Activated CD8-positive, alpha-beta memory T cell treated with anti-CD3 and anti-CD28 coated beads for 24 hours (primary cell): ENCODE data around the gene WDR81.
"Not testable (repeated sequence)": the region's sequence is repeated elsewhere in the genome, so short reads cannot be mapped to it uniquely, and the experiment has no call there.

Experiments
- DNase-seq: peaks from one replicate; pipeline ENCODE4 v3.0.0-alpha.2; 2020

The WDR81 gene

GRCh38 chr17:1732241-1732832 lies 7.8 kb downstream of the WDR81 start:
- no peak for DNase-seq

- no peak for DNase-seq
Measured at GRCh38 chr17:1732833-1733321, 8.4 kb downstream of the WDR81 start.

- DNase-seq = no peak
Measured at GRCh38 chr17:1733759-1734158, 9.3 kb downstream of the WDR81 start.

DNA sequence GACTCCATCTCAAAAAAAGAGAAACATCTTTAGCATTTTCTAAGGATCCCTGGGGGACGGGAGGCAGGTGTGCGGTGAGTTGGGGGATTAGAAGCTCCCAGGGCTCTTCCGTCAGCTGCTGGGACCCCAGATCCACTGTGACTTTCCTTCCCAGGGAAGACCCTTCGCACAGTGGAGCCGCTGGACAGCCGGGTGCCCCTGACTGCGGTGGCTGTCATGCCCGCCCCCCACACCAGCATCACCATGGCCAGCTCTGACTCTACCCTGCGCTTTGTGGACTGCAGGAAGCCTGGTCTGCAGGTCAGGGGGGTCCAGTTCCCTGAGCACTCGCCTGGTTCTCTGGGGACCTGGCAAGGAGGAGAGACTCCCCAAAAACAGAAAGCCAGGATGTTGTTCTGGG lies 10.9 kb downstream of the WDR81 start:
- no peak for DNase-seq

- DNase-seq = no peak
Measured at GRCh38 chr17:1735834-1736347, 11.4 kb downstream of the WDR81 start.

DNA sequence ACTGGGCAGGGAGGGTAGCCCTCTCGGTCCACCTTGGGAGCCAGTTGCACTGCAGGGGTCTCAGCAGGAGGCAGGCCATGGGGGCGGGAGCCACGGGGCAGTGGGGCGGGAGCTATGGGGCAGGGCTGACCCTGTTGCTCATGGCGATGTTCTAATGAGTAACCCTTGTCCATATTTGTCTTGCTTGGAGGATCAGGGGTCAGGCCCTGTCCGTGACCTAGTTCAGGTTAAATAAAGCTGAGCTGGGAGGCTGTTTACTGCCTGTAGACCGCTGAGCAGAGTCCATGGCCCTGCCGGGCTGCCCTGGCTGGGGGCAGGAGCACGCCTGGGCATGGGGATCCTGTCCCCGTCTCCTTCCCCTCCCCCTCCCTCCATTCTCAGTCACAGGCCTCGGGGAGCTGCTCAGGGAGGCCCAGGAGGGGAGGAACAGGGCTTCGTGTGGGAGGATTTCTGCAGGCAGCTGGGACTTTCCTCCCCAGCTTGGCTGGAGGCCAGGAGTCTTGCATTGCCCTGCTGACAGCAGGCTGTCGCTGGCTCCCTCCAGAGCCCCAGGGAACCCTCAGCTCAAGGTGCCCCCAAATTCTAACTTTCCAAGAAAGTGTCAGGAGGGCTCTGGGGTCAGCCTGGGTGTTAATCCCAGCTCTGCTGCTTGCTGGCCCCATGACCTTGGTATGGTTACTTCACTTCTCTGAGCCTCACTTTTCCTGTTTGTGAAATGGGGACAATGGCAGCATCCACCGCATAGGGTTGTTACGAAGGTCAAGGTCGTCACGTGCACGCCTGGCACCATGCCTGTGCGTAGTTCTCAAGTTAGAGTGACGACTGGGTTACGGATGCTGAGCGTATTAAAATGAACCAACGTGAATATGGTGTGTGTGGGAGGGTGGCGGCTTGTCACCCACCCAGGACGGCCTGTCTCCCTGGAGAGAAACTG lies 12.1 kb downstream of the WDR81 start:
- DNase-seq = no peak

DNA sequence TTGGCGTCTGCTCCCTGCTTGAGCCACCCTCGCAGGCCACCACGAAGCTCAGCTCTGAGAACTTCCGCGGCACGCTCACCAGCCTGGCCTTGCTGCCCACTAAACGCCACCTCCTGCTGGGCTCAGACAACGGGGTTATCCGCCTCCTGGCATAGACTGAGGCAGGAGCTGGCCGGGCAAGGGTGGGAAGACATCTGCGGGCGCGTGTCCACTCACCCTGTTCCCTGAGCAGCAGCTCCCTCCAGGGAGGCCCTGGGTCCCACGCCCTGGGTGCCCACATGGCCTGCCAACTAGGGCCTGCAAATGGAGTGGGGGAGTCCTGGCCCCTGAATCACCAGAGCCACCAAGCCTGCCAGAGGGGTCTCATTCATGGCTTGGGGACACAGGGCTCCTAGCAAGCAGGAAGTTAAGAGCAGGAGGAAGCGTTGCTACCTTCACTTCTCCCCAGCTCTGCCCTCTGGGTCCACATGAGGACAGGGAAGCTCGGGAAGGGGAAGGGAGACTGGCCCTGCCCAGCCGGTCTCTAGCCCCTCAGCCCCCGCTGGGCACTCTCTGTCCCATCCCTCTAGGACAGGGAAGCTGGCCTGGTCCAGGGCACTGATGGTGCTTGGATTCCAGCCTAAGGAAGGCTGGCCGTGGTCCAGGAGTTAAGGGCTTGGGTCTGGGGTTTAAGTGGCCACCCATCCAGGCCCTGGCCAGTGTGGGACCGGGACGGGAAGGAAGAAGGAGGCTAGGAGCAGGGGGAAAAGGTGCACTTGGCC lies 13.2 kb downstream of the WDR81 start:
- no peak for DNase-seq

- DNase-seq = not testable (repeated sequence)
Measured at GRCh38 chr17:1741899-1742298, 17.4 kb downstream of the WDR81 start.

GRCh38 chr17:1742371-1743087 lies 18.0 kb downstream of the WDR81 start, which contains the start of gene SERPINF2:
Gene SERPINF2, plus strand, starts transcription at chr17:1742871. Its CDS starts 2,125 bp downstream, at chr17:1744996.
- no peak for DNase-seq

DNA sequence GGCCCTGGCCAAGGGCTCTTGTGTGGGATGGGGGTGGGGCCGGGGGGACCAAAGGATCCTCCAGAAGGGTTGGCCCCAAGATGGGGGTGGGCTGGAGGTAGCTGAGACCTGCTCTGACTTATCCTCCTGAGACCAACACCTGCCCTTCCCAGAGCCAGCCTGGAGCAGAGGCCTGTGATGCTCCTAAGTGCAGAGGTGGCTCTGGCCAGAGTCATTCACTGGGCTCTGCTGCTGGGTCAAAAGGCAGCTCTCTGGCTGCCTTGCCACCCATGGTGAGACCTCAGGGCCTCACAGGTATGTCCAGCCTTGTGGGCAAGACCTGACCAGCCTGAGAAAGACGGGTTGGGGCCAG lies 18.6 kb downstream of the WDR81 start:
- DNase-seq = no peak

- DNase-seq = no peak
Measured at GRCh38 chr17:1744551-1745512, 20.3 kb downstream of the WDR81 start.

DNA sequence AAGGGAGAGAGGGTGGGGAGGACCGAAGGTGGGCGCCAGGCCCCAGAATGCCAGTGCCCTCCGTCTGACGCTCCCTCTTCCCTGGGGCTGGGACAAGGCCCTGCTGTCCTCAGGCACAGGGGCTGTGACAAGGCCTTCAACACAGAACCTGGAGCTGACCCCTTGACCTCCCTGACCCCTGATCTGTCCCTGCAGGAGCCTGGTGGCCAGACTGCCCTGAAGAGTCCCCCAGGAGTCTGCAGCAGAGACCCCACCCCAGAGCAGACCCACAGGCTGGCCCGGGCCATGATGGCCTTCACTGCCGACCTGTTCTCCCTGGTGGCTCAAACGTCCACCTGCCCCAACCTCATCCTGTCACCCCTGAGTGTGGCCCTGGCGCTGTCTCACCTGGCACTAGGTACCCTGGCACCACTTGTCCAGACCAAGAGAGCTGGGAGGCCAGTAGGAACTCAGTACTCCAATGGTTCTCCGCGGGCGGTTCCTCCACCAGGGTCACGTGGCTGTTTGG lies 21.1 kb downstream of the WDR81 start:
- DNase-seq = no peak

DNA sequence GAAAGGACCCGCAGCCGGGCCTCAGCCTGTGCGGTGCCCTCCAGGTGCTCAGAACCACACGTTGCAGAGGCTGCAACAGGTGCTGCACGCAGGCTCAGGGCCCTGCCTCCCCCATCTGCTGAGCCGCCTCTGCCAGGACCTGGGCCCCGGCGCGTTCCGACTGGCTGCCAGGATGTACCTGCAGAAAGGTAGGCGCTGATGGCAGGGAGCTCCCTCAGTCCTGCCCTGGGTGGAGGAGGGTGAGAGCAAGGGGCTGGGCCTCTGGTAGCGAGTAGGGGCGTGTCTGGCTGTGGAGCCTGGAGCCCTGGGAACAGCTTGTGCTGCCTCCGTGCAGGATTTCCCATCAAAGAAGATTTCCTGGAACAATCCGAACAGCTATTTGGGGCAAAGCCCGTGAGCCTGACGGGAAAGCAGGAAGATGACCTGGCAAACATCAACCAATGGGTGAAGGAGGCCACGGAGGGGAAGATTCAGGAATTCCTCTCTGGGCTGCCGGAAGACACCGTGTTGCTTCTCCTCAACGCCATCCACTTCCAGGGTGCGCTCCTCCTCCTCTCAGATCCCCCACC lies 22.6 kb downstream of the WDR81 start:
- no peak for DNase-seq

DNA sequence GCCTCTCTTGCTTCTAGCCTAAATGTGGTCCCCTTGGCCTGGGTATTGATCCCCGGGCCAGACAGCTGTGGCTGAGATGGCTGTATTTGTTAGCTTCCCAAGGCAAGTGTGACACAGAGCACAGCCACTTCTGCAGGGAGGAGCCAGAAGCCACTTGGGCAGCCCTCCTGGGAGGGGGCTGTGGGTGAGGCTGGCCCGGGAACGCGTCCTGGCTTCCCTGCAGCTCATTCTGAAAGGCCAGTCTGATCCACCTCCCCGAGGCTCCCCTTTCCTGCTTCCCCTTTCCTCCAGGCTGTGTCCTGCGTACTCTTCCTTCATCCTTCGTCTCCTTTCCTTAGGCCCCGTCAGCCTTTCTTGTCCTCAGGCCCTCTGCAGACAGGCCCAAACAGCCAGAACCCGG lies 26.1 kb downstream of the WDR81 start:
- no peak for DNase-seq

DNA sequence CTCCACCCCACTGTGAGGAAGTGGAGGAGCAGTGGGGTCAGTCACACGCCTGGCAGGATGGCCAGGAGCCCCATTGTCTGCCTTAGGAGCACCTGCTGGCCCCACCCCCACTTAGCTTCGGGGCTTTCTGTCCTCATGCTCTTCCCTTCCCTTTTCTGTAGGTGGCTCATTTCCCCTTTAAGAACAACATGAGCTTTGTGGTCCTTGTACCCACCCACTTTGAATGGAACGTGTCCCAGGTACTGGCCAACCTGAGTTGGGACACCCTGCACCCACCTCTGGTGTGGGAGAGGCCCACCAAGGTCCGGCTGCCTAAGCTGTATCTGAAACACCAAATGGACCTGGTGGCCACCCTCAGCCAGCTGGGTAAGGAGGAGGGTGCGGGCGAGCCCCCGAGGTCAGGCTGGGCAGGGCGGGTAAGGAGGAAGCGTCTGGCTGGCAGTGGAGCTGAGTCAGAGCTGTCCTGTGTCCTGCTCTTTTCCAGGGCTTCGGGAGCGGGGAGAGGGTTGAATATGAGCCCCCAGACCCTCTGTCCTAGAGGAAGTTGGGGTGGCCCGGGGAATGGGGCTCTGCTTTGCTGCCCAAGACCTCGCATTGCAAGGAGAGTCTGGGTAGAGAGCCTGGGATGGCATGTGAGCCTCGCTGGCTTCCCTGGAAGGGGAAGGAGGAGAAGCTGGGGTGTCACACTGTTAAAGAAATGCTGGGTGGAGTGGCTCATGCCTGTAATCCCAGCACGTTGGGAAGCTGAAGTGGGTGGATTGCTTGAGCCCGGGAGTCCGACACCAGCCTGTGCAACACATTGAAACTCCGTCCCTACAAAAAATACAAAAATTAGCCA lies 28.1 kb downstream of the WDR81 start:
- no peak for DNase-seq

DNA sequence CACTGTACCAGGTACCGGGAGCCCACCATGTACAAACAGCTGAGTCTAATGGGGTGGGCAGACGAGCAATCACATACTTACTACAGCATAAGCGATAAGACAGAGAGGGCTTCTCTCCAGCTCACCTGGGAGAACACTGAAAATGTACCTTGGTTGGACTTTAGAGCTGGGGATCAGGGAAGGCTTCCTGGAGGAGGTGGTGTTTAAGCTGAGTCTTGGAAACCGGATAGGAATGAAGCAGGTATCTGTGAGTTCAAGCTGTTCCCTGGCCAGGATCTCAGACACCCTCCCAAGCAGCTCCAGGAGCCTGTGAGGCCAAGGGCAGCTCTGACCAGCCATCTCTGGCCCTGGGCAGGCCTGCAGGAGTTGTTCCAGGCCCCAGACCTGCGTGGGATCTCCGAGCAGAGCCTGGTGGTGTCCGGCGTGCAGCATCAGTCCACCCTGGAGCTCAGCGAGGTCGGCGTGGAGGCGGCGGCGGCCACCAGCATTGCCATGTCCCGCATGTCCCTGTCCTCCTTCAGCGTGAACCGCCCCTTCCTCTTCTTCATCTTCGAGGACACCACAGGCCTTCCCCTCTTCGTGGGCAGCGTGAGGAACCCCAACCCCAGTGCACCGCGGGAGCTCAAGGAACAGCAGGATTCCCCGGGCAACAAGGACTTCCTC lies 29.4 kb downstream of the WDR81 start:
- DNase-seq = no peak

DNA sequence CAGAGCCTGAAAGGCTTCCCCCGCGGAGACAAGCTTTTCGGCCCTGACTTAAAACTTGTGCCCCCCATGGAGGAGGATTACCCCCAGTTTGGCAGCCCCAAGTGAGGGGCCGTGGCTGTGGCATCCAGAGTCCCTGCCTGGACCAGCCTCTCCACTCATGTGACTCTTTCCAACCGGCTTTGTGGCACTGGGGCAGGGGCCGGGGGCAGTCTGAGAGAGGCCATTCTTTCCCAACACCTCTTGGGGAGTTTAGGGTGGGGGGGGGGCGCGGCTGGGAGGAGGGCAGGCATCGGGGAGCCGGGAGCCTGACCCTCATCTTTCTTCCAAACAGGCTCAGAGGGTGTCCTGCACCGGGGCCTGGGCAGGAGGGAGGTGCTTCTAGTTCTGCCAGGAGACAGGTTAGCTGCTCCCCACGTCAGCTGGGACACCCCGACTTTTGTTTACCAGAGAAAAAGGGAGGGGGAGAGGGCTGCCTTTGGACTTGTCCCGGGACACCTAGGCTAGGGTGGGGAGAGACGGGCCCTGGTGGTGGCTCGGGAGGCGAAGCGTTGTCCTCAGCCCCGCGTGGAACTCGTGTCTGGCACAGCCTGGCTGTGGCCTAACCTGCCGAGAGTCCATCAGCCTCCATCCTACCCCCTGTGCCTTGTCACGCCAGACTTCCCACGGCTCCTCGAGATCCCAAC lies 30.1 kb downstream of the WDR81 start:
- DNase-seq = no peak

GRCh38 chr17:1755252-1755826 lies 30.8 kb downstream of the WDR81 start:
- DNase-seq = no peak
